NCI-H510A treated with DMSO at 0.1 percent for 48 hours (cell line): ENCODE measurements around the gene GATA5.

Experiments used
- DNase-seq: peaks from one replicate; lab custom pipeline; 2025; lab: John Stamatoyannopoulos, UW

GATA5 gene

DNA sequence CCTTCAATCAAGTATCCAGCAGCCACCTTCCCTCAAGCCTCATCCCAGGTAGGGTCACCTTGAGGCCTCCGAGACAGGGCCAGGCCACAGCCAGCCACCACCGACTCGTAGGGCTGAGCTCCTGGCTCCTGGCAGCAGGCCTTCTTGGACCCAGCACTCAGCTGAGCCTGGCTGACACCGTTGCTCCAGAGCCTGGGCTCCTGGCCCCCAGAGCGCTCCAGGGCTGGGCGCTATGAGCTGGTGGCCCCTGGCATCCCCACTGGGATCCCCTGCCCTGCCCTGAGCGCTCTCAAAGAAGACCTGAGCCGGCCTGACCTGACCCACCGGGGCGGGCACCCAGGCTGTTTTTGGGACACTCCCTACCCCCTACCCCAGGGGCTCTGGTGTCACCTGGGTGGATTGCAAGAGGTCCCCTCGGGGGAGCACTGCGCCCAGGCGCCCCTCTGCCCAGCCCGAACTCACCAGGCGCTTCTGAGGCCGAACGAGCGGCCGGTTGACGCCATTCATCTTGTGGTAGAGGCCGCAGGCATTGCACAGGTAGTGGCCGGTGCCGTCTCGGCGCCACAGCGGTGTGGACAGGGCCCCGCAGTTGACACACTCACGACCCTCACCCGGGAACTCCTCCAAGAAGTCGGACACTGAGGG is 2.7 kb downstream of the GATA5 start:
- no peak for DNase-seq

DNA sequence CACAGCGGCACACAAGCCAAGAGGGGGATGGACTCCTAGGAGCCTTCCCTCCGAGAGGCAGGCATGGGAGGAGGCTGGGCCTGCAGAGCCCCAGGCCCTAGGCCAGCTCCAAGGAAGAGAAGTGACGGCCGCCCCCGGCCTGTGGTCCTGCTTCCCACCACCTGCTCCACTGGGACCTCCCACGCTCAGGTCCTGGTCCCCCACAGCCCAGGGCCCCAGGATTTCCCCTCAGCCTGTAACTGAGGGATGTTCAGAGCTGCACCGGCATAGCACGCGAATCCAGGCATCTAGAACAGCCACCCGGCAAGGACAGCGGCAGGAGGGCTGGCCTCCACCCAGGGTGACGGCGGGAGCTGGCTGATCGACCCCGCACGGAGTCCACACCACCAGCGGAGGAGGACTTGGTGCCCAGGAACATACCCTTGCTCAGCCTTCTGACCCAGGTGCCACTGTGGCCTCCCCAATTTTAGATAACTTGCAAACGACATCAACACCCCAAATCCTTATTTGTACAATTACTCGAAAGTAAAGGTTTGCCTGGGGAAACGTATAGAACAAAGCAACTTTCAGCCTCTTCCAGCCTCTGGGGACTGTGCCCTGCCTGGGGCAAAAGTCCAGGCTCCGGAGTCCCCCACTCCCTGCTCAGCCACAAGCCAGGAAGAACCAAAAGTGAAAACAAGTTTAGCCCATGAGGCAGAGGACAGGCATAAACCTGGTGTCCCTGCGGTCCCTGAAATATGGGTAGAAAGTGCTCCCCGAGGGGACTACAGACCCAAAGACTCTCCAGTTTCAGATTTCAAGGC is 3.5 kb downstream of the GATA5 start:
- DNase-seq: no peak

DNA sequence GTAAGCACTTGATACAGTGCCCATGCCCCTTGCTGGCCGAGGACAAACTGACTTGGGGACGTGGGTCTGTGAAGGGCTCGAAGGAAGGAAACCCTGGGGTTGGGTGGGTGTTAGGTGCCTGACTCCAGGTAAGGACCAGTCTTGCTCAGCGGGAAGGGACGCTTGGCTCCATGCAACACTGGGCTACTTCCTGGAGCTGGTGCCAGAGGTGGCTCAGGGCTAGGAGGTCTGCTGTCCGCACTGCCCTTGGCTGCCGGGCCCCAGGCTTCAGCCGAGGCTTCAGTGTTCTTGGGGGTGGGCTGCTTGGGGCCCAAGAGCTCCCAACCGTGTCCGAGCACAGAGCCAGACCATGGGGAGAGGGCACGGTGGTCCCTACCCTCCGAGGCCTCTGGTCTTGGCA is 5.3 kb downstream of the GATA5 start:
- no peak for DNase-seq

DNA sequence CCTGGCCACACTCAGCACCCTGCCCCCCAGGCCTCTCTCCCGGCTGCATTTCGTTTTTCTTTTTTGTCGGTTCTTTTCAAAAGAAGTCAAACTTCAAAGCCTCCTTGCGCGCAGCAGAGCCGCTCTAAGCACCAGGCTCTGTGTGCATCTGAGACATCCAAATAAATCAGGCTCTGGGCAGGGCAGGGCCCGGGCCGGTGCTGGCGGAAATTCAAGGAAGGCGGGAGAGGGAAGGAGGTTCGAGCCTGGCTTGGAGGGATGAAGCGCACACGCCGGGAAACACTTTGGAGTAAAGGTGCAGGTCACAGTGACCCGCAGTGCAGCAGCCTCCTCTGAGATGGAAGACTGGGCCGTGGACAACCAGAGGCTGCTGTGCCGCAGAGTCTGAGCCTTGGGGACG is 5.8 kb downstream of the GATA5 start:
- no peak for DNase-seq

DNA sequence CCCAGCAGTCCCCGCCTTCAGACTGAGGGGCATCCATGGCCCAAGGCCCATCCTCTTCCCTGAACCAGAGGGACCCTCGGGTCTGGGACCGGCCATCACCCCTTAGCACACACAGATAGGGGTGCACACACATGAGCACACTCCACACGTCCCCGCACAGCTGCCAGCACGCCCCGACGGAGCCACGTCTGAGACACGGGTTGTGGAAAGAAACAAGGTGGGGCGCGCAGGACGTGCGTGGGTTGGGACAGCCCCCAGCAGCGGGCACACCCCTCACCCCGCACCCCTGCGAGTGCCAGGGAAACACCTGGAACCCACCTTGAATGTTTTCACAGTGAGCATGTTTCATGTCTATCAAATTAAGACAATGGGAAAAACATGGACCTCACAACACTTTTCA is 6.4 kb downstream of the GATA5 start:
- DNase-seq: no peak

DNA sequence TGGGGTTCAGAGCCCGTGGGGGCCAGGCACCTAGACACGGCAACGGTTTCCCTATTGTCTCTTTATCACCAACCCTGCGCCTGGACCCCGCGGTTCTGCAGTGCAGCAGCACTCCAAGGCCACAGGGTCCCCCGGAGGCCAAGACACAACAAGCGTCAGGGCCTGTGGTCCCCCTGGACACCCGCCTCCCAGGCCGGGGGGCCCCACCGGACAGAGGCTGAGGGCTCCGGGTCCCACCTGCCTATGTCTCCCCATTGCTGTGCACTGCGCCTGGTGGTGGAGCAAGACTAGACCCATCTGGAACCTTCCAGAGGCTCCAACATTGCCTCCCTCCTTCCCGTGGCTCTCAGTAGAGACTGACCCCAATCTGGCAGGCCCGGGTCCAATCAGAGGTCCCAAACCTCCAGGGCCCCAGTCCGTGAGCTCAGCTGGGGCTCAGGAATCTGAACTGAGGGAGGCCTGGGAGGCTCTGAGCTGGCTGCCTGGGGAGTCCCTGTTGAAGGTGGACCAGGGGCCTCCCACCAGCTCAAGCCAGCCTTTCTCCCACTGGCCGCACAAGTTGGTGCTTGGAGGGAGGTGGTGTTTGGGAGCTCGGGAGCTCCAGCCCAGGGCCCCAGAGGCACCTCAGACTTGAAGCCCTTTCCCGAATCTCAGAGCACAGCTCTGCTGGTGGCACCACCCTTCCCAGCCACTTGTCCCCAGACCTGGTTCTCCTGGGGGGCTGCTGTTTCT is 8.8 kb downstream of the GATA5 start:
- DNase-seq: no peak

DNA sequence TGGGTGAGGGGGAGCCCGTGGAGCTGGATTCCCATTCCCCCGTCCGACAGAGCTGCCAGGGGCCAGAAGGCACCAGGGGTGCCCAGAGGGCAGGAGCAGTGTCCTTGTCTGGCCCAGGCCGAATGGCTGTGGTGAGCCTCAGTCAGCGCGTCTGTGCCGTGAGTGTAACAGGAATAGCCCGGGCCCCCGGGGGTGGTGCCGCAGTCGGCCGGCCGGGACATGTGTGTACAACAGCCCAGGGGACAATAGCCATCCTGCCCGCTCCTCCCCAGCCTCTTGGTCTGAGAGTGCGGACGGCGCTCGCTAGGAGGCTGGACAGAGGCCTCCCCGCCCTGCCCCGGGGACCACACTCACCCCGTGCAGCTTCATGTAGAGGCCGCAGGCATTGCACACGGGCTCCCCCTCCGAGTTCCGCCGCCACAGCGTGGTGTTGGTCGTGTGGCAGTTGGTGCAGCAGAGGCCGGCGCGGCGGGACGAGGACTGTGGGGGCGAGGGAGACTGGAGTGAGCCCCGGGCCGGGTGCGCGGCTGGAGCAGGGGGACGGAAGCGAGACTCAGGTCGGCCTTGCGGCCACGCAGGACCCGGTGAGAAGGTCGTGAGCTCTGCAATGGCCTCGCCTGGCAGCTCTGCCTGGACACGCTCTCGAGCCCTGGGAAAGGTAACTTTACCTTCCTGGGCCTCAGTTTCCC is 9.6 kb downstream of the GATA5 start:
- DNase-seq: no peak

DNA sequence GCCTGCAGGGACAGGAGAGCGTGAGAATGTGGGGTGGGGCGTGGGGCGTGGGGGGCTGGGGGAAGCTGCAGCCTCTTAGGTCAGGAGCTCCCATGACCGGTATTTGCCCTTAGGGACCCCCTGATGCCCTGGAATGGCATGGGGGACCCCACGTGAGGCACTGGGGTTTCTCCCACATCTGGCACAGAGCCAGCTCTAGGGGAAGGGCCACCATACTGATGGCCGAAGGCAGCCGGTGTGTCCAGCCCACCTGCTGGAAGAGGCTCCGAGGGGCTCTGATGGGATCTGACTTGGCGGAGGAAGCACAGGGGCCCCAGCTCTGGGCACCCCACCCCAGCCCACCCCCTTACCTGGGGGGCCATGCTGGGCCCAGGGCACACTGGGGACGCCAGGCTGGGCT is 10.8 kb downstream of the GATA5 start:
- no peak for DNase-seq

DNA sequence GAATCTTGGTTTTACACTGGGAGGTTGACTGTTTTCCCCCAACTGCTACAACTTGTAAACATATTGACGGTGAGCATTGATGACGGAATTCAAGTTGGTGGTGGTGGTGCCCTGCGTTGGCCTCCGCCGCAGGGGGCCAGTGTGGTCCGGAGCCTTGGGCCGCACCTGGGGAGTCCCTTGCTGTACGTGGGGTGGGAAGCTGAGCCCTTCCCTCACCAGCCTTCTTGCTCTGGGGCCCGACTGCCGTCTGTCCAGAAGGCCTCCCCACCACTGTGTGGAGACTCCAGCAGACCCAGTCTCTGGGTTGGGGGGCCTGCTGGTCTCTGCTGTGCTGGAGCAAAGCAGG is 11.4 kb downstream of the GATA5 start:
- DNase-seq: no peak

DNA sequence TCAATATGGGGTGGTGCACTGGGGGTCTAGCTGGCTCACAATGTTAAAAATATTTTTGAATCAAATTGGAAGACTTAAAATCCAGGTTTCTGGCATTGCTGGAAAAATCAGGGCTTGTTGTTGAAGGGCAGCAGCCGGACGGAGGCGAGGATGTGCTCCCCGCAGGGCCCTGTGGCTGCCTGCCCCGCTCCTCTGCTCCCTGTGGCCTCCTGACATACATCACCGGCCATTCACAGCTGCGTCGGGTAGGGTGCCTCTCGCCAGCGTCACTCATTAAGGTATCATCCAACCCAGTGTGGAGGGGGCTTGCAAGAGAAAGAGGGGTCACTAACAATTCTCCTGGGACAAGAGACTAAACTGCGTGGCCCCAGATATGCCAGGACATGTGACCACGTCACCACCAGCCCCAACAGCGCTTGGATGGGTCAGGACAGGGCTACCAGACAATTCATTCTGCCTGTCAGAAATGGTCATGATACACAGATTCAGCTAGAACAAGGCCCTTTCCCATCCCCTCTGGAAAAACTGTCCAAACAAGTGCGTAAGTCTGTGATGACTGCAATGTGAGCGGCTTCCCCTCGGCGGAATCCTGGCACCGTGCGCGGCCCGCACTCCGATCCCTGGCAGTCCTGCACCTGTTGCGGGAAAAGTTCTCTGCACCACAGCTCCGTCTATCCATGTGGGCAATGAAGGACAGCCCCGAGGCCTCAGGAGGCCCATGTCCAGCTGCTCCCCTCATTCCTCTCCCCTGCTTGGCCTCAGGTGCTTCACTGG is 12.0 kb downstream of the GATA5 start:
- DNase-seq: no peak

DNA sequence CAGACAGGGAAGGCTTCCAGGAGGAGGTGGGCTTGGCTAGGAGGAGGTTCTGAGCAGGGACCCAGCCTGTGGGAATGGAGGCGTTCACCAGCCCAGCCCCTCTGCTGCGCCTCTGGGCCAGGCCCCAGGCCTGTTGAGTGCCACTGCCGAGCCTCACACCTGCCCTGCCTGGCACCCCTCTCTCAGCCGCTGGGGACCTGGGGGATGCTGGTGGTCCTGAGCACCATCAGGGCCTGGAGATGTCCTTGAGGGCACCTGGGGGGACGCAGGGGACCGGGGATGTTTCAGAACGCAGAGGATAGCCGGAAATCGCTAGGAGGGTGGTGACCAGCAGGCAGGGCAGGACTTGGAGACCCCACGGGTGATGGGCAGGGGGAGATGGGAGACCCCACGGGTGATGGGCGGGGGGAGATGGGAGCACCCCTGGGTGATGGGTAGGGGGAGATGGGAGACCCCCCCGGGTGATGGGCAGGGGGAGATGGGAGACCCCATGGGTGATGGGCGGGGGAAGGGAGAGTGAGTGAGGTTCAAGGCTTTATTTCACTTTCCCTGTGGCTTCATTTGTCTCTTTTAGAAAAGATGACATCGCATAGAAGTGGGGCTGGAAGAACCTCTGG is 12.7 kb downstream of the GATA5 start:
- DNase-seq: no peak

DNA sequence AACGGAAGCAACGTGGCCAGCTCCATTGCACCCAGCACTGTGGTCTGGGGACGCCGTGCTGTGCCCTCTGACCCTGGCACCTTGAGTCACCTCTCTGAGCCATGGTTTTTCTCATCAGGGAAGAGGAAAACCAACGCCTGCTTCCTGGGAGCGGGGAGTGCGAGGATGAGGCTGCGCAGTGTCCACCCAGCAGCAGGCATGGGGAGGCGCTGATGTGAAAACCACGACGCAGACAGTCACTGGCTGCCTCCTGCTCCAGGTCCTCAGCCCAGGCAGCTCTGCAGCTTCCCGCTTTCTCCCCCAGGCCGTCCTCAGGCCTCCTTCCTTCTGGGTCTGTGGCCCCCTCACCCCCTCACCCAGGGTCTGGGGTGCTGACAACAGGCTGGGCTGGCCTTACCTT is 14.0 kb downstream of the GATA5 start:
- DNase-seq: no peak

DNA sequence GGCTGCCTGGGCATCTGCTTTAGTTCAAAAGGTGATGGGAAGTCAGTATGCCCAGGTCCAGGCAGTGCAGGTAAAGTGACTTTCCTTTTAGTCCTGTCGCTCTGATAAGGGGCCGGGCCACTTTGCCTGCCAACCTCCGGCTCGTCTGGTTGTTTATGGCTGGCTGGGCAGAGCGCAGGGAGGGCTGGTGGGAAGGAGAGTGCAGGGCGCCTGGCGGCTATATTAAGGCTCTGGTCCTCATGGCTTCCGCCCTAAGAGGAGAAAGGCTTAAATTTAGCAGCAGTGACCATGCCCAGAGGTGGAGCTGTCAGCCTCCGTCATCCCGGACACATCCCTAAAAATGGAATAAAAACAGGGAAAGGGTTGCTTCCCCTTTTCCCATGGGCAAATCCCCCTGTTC is 14.6 kb downstream of the GATA5 start:
- DNase-seq: no peak

DNA sequence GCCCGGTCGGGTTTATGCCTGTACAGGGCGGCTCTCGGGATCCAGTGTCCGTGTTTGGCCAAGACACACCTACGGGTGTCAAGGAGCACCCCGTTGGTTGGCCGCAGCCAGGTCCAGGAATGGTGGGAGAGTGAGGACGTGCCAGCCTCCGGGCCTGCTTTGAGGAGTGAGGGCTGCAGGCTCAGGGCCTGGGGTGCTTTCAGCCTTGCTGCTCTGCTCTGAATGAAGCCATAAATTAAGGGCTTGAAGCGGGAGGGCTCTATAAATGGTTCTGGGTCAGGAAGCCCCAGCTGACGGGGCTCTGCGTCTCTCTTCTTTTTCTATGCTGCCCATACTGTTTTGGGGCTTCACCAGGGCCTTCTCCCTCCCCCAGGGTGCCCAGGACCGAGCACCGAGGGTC is 15.1 kb downstream of the GATA5 start:
- no peak for DNase-seq

DNA sequence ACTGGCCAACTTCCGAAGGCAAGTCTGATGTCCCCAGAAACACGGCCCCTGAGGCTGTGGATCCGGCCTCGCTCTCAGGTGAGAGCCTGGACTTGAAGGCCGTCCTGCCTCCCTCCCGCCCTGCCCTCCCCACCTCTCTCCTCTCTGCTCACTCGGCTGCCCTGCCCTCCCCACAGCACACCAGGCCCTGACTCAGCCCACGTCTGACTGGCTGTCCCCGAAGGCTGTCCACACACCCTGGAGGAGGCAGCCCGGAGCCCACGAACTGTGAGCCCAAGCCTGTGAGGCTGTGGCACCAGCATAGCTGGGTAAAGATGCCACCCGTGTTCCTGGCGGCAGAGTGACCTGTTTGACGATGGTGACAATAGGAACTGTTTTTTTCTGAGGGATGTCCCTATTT is 16.3 kb downstream of the GATA5 start:
- no peak for DNase-seq

DNA sequence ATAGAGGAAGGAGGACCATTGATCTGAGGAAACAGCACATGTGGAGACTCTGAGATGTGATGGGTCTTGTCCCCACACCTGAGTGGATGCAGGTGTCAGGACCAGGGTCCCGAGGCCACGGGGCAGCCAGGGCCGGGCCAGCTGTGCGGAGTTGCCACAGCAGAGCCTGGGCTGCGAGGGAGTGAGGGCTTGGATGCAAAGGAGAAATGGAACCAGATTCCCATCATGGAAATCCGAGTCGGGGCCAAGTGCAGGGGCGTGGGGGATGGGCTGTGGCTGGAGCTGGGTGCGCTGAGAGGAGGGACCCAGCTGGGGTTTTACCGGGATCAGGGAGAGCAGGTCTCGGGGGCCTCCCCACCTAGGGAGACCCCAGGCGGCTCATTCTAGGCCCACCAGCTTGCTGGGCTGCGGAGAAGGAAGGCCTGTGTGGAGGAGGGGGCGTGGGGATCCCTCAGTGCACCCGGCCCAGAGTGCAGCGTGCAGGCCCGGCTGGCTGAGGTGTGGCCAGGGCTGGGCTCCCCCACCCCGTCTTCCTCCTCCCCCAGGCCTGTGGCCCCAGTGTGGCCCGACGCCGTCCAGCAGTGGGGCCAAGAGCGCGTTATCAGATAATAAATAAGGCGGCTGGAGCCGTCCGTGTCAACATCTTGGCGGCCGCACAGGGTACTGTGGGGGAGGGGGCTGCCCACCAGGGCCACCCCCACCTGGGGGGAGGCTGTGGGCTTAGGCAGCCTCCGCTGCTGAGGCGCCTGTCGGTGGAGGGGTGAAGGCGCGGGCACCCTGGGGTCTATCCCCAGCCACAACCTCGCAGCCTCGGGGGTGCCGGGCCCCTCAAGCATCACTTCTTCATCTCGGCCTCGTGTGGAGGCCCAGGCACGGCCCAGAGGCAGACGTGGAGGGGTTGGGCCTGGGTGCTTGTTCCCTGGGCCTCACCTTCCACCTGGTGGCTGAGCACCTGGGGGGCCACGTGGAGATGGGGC is 17.2 kb downstream of the GATA5 start:
- DNase-seq: no peak

DNA sequence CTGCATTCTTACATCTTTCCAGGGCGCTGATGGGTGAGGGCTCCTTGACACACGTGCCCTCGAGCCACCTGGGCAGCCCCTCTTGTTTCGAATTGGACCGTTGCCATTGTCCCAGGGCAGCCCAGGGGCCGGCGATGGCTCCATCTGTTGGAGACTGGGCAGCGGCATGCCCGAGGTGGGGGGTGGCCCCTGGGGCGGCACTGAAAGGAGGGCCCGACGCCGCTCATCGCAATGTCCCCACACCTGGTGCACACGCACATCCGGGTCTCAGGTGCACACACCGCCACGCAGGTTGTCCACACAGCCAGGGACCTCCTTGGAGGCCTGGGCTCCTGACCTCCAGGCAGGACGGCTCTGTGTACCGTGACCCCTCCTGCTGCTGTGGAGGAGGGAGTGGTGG is 18.0 kb downstream of the GATA5 start:
- DNase-seq: no peak

DNA sequence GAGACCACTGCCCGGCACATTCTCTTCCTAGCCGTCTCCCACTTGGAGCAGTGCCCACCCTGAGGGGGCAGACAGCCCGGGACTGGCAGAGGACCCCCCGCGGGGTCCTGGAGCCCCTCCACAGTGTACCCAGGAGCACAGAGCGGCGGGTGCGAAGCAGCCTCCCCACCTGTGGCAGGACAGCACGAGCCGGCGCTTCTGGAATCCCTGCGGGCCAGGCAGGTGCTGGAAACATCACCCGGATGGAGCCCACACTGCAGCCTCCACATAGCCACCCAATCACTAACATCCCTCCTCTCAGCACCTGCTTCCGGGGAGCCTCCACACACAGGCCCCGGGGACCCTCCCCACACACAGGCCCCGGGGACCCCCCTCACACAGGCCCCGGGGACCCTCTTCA is 18.7 kb downstream of the GATA5 start:
- no peak for DNase-seq

DNA sequence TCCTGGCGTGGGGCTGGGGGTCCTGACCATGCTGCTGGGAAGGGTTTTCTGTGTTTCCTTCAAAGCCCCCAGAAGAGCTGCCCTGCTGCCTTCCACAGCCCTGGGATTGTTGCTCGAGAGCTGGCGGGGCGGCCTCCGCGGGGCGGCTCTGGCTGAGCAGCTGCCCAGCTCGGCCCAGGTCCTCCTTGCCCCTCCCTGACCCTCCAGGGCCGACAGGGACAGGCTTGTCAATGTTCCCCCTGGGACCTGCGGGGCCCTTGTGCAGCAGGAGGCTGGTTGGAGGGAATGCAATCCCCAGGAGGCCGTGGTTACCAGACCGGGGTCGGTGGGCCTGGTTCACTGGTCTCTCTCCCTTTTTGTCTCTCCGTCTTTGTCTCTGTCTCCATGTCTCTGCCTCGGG is 19.9 kb downstream of the GATA5 start:
- DNase-seq: no peak

DNA sequence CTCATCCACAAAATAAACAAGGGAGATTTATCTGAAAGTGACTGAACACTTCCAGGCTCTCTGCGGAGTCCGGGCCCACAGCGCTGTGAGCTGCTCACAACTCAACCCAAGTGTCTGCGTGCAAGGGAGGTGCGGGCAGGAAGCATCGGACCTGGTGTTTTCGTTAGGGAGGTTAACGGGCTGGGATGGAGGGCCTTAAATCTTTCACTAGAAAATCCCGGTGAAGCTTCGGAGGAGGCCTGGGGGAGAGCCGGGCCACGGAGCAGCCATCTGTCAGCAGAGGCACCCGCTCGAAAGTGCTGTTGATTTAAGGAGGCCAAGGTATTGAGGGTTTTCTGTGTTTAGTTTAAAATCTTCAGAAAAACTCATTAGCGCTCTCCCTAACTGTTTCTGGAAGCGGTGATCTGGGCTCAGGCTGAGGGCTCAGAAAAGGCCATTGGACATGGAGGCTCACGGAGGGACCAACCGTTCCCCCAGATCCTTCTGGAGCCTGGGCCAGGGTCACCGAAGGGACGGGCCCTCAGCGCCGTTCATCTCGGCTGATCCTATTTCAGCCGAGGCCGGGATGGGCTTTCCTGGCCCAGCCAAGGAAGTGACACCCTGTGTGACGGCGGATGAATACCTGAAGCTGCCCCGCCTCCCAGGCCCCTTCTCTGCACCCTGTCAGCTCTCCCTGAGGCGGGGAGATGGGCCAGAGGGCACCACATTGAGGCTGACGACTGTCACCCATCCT is 20.7 kb downstream of the GATA5 start:
- no peak for DNase-seq
